Astrocyte (in vitro differentiated cells and primary cell): ENCODE results near the gene AP2M1. TPM values are rescaled to one million over a fixed set of nuclear protein-coding genes. Genes with fewer than 3 reads are reported as not detected.
"Not testable (repeated sequence)": the region's sequence is repeated elsewhere in the genome, so short reads cannot be mapped to it uniquely, and the experiment has no call there.

ENCODE experiments used
- DNase-seq: peaks from one replicate; pipeline ENCODE4 v3.0.0-alpha.2; 2010; ENCODE audit warnings: low read depth
- FAIRE-seq: peaks from 2 replicates; lab custom pipeline; 2011; peaks lifted over from hg19 to GRCh38; lab: Jason Lieb, UNC
- H2AFZ ChIP-seq: 2 replicates; pipeline ENCODE4 v1.6.0; 2012; ENCODE audit warnings: low read depth, low read length, inconsistent platforms
- H3K27ac ChIP-seq: 2 replicates; pipeline ENCODE4 v1.5.1; 2011; ENCODE audit warnings: low read depth, low read length, inconsistent platforms
- H3K27me3 ChIP-seq: 2 replicates; pipeline ENCODE4 v1.6.0; 2011; ENCODE audit warnings: low read length, inconsistent platforms; ENCODE audit not compliant: insufficient read depth
- H3K36me3 ChIP-seq: 2 replicates; pipeline ENCODE4 v1.5.1; 2011; ENCODE audit warnings: low read length, inconsistent platforms; ENCODE audit not compliant: insufficient read depth
- H3K4me1 ChIP-seq: 2 replicates; pipeline ENCODE4 v1.5.1; 2011; ENCODE audit warnings: low read length, inconsistent platforms; ENCODE audit not compliant: insufficient read depth
- H3K4me2 ChIP-seq: 2 replicates; pipeline ENCODE4 v1.6.0; 2012; ENCODE audit warnings: low read length, inconsistent platforms
- H3K4me3 ChIP-seq: 2 replicates; pipeline ENCODE4 v1.5.1; 2011; ENCODE audit warnings: low read depth, mild to moderate bottlenecking, low read length, inconsistent platforms; ENCODE audit not compliant: insufficient read depth
- H3K79me2 ChIP-seq: 2 replicates; pipeline ENCODE4 v1.6.0; 2012; ENCODE audit warnings: mild to moderate bottlenecking, low read length, inconsistent platforms; ENCODE audit not compliant: insufficient read depth
- H3K9ac ChIP-seq: 2 replicates; pipeline ENCODE4 v1.6.0; 2012; ENCODE audit warnings: mild to moderate bottlenecking, low read length, inconsistent platforms
- H3K9me3 ChIP-seq: 2 replicates; pipeline ENCODE4 v1.5.1; 2012; ENCODE audit warnings: low read depth, mild to moderate bottlenecking, low read length, inconsistent platforms; ENCODE audit not compliant: insufficient read depth
- H4K20me1 ChIP-seq: 2 replicates; pipeline ENCODE4 v1.6.0; 2012; ENCODE audit warnings: low read length, inconsistent platforms; ENCODE audit not compliant: insufficient read depth
- H3K27ac Mint-ChIP-seq: one replicate; pipeline ENCODE4 v1.8.0; 2021; ENCODE audit warnings: mild to moderate bottlenecking, mixed read lengths; ENCODE audit not compliant: unreplicated experiment
- H3K27me3 Mint-ChIP-seq: one replicate; pipeline ENCODE4 v1.8.0; 2021; ENCODE audit warnings: low read depth, mixed read lengths; ENCODE audit not compliant: unreplicated experiment
- H3K36me3 Mint-ChIP-seq: one replicate; pipeline ENCODE4 v1.8.0; 2021; ENCODE audit warnings: low read depth, mixed read lengths; ENCODE audit not compliant: unreplicated experiment
- H3K4me1 Mint-ChIP-seq: one replicate; pipeline ENCODE4 v1.8.0; 2021; ENCODE audit warnings: low read depth, mixed read lengths; ENCODE audit not compliant: unreplicated experiment
- H3K4me3 Mint-ChIP-seq: one replicate; pipeline ENCODE4 v1.8.0; 2021; ENCODE audit warnings: mild to moderate bottlenecking, moderate library complexity, mixed read lengths; ENCODE audit not compliant: unreplicated experiment
- H3K9me3 Mint-ChIP-seq: one replicate; pipeline ENCODE4 v1.8.0; 2021; ENCODE audit warnings: mild to moderate bottlenecking, mixed read lengths; ENCODE audit not compliant: unreplicated experiment
- CTCF ChIP-seq: IDR thresholded peaks from 2 replicates; pipeline ENCODE4 v1.5.1; 2011; ENCODE audit warnings: low read depth, mild to moderate bottlenecking, inconsistent platforms, low read length, moderate library complexity; ENCODE audit not compliant: insufficient read depth
- EZH2 ChIP-seq: IDR thresholded peaks from 2 replicates; pipeline ENCODE4 v1.6.1; 2012; ENCODE audit warnings: mild to moderate bottlenecking, low read length, inconsistent platforms; ENCODE audit not compliant: insufficient read depth
- total RNA-seq: library from RNA; stranded (reverse); gene quantifications from 2 replicates; pipeline ENCODE4 v1.2.1, GENCODE V29; 2021

Gene AP2M1
- total RNA-seq, 1 donor from 2014 or later = 603 TPM

DNA sequence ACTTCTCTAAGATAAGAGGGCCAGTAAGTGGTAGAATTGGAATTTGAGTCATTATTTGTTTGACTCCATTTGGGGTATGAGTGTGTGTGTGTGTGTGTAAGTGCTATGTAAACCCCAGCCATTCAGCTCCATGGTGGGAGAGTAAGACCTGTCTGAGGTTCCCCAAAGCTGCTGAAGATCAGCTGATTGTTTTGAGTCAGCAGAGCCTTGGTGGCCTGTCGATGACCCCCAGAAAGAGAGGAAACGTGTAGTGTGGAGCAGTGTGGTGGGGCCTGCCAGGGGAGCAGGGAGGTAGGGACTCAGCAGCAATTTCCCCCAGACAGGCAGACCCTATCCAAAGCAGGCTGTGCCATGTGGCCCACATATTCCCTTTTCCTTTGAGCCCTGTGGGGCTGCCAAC is 14.2 kb upstream of the AP2M1 start:
- Histone ChIP-seq H3K4me3 (no peak overlapping the region), H3K4me1 (peaks cover 27% of the 10 kb centered on the region), H2AFZ (no peak overlapping the region), H3K4me2 (peak overlapping the region; percentile 68), H3K79me2 (peaks cover 97% of the 10 kb centered on the region), H3K9ac (peak overlapping the region; percentile 71), H3K27me3 (no peaks in the 10 kb centered on the region), H3K27ac (peak overlapping the region; percentile 77), H3K36me3 (peaks cover 21% of the 10 kb centered on the region), H4K20me1 (peaks cover 93% of the 10 kb centered on the region), H3K9me3 (no peaks in the 10 kb centered on the region)
- Mint-ChIP-seq H3K4me3 (no peak overlapping the region), H3K27ac (no peak overlapping the region), H3K36me3 (peaks cover 10% of the 10 kb centered on the region), H3K27me3 (no peaks in the 10 kb centered on the region), H3K4me1 (peaks cover 23% of the 10 kb centered on the region), H3K9me3 (no peaks in the 10 kb centered on the region)
- DNase-seq = peak; percentile 89
- no peak for TF ChIP-seq EZH2
- TF ChIP-seq CTCF = no peak
- no peak for FAIRE-seq

- Mint-ChIP-seq H3K4me3 (peak overlapping the region; percentile 57), H3K36me3 (peaks cover 25% of the 10 kb centered on the region), H3K4me1 (peaks cover 22% of the 10 kb centered on the region)
- not testable (repeated sequence) for H3K27me3 Mint-ChIP-seq, H3K27ac Mint-ChIP-seq, H3K4me2 ChIP-seq, H3K9me3 Mint-ChIP-seq, H3K4me3 ChIP-seq, H3K9me3 ChIP-seq, H2AFZ ChIP-seq, H3K27me3 ChIP-seq, H3K9ac ChIP-seq, H3K27ac ChIP-seq
- Histone ChIP-seq H3K4me1 (peaks cover 17% of the 10 kb centered on the region), H3K79me2 (peaks cover 89% of the 10 kb centered on the region), H3K36me3 (peaks cover 39% of the 10 kb centered on the region), H4K20me1 (peaks cover 90% of the 10 kb centered on the region)
- peak; percentile 50 for FAIRE-seq
- peak; percentile 47 for DNase-seq
Measured at GRCh38 chr3:184162571-184163070, 12.0 kb upstream of the AP2M1 start.

DNA sequence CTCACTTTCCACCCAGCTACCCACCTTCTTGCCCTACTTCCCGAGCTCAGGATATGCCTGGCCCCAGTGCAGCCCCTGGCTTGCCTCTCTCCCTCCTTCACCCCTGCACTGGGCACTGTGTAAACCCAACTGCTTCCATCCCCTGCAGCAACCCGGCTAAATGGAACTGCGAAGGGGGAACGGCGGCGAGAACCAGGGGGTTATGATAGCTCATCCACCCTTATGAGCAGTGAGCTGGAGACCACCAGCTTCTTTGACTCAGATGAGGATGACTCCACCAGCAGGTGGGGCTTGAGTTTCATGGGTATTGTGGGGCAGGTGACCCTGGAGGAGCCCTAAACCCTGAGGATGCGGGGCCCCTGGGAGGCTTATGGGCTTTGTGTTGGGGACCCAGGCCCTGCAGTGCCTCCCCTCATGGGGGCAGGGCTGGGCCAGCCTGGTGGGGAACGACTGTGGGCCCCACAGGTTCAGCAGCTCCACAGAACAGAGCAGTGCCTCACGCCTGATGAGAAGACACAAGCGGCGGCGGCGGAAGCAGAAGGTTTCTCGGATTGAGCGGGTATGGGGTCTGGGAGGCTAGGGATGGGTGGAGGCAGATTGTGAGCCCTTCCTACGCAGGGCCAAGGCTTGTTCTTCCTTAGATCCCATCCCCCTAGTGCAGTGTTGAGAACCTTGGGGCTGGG is 9.9 kb upstream of the AP2M1 start:
- no peak overlapping the region for H3K4me3 ChIP-seq
- Mint-ChIP-seq H3K4me3 (no peak overlapping the region), H3K9me3 (no peaks in the 10 kb centered on the region), H3K36me3 (peaks cover 37% of the 10 kb centered on the region), H3K27me3 (no peaks in the 10 kb centered on the region), H3K4me1 (peaks cover 24% of the 10 kb centered on the region), H3K27ac (peak overlapping the region; percentile 62)
- FAIRE-seq (no peak), DNase-seq (no peak)
- H3K9ac ChIP-seq = no peak overlapping the region
- no peaks in the 10 kb centered on the region for H3K27me3 ChIP-seq
- no peaks in the 10 kb centered on the region for H3K9me3 ChIP-seq
- H3K27ac ChIP-seq = no peak overlapping the region
- peaks cover 35% of the 10 kb centered on the region for H3K36me3 ChIP-seq
- H3K4me1 ChIP-seq = peaks cover 35% of the 10 kb centered on the region
- peaks cover 70% of the 10 kb centered on the region for H3K79me2 ChIP-seq
- no peak overlapping the region for H3K4me2 ChIP-seq
- TF ChIP-seq EZH2 (no peak), CTCF (no peak)
- no peak overlapping the region for H2AFZ ChIP-seq
- peaks cover 86% of the 10 kb centered on the region for H4K20me1 ChIP-seq
